ENCODE data around the gene SCAMP4. TPM values are rescaled to one million over a fixed set of nuclear protein-coding genes. Genes with fewer than 3 reads are reported as not detected.

SCAMP4 gene
- total RNA-seq, 1 experiment from 2014 or later, result 33.4 TPM

DNA sequence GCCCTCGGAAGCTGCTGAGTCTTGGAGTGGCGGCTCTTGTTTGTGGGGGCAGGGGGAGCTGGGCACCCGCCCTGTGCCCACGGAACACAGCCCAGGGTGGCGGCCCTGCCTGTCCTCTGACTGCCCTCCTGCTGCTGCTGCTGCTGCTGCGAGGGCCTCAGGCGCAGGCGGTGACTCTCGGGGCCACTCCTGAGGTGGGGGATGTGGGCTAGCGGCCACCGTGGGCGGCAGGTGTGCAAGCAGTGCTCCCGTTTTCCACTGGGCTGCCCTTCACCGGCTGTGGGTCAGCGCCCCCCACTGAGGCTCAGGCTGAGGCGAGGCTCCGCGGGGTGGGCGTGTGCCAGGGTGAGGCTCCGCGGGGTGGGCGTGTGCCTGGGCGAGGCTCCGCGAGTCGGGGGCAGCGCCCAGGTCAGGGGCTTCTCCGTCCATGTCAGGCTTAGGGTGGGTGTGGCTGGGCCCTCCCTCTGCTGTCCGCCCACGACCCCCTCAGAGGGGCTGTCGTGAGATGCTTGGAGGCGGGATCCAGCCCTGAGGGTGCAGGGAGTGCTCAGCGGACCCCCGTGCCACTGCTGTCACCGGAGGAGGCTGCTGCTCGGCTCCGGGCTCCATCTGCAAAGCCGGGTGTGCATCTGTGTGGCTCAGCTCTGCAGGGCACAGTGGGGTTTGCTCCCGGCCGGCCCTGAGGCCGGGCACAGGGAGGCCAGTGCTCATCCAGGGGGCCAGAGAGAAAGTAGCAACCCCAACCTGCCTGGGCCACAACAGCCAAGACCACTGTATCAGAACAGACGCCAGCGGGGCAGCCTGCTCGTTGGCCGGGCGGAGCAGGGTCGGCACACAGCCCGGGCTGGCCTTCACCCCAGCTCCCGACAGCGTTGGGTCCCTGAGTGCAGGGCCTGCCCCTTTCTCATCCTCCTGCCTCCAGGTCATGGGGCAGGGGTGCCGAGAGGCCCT, 50.2 kb downstream of the SCAMP4 start:
- no peak for DNase-seq
- Histone ChIP-seq H3K36me3 (replicated peaks; ENCODE audit: control insufficient read depth, insufficient read depth, low read length) (no peaks in the 10 kb centered on the region; the same call in none of the 2 replicates), H3K4me3 (ENCODE audit: insufficient read depth, low read depth, low read length) (no peak overlapping the region), H3K27me3 (ENCODE audit: control insufficient read depth, insufficient read depth, low read length) (no peaks in the 10 kb centered on the region)

DNA sequence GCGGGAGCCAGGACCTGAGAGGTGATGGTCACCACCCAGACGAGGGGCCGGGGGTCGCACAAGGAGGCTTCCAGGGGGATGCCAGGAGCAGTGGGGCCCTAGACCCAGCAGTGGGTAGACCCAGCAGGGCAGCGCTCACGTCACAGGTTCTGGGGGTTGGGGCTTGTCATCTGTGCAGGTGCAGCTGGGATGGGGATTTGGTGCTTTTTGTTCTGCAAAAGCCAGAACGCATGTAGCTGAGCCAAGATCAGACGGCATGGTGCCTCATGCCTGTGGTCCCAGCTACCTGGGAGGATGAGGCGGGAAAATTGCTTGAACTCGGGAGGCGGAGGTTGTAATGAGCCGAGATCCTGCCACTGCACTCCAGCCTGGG, 50.9 kb downstream of the SCAMP4 start:
- no peak for DNase-seq
- Histone ChIP-seq H3K36me3 (replicated peaks; ENCODE audit: control insufficient read depth, insufficient read depth, low read length) (no peaks in the 10 kb centered on the region; the same call in none of the 2 replicates), H3K4me3 (ENCODE audit: insufficient read depth, low read depth, low read length) (no peak overlapping the region), H3K27me3 (ENCODE audit: control insufficient read depth, insufficient read depth, low read length) (no peaks in the 10 kb centered on the region)

- Histone ChIP-seq H3K4me3 (ENCODE audit: insufficient read depth, low read depth, low read length) (no peak overlapping the region), H3K27me3 (ENCODE audit: control insufficient read depth, insufficient read depth, low read length) (no peaks in the 10 kb centered on the region), H3K36me3 (replicated peaks; ENCODE audit: control insufficient read depth, insufficient read depth, low read length) (no peaks in the 10 kb centered on the region; the same call in none of the 2 replicates)
- DNase-seq, result peak; percentile 92
These were observed 51.8 kb downstream of the SCAMP4 start for GRCh38 chr19:1956868-1957492.

DNA sequence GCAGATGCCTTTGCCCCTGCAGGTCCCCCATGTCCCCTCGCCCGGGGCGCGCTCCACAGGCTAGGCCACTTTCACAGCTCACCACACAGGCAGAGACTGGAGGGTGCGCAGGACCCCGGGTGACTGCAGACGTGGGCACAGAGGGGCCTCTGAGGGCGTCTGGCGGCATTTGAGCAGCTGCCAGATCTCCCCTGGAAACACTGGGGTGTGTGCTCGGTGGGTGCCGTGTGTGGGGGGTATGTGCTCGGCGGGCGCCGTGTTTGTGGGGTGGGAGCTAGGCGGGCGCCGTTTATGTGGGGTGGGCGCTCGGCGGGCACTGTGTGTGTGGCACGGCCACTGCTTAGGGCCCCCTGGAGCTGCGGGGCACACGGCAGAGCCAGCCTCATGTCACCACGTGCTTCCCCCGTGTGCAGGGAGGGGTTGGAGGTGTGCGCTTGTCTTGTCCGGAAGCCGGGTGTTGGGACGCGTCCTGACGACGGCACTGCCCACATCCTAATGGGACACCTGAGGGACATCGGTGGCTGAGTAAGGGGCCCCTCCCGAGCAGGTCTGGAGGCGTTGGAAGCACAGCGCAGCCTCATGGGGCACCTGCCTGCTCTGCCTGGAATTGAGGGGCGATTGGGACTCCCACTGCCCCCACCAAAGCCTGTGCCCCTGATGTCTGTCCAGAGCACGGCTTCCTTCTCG, 52.5 kb downstream of the SCAMP4 start:
- Histone ChIP-seq H3K27me3 (ENCODE audit: control insufficient read depth, insufficient read depth, low read length) (no peaks in the 10 kb centered on the region), H3K4me3 (ENCODE audit: insufficient read depth, low read depth, low read length) (no peak overlapping the region), H3K36me3 (replicated peaks; ENCODE audit: control insufficient read depth, insufficient read depth, low read length) (no peaks in the 10 kb centered on the region; the same call in none of the 2 replicates)
- DNase-seq, result no peak

- Histone ChIP-seq H3K4me3 (ENCODE audit: insufficient read depth, low read depth, low read length) (no peak overlapping the region), H3K36me3 (replicated peaks; ENCODE audit: control insufficient read depth, insufficient read depth, low read length) (peaks cover 1% of the 10 kb centered on the region), H3K27me3 (ENCODE audit: control insufficient read depth, insufficient read depth, low read length) (no peaks in the 10 kb centered on the region)
- DNase-seq, result no peak
These were observed 54.9 kb downstream of the SCAMP4 start for GRCh38 chr19:1959928-1960589.

DNA sequence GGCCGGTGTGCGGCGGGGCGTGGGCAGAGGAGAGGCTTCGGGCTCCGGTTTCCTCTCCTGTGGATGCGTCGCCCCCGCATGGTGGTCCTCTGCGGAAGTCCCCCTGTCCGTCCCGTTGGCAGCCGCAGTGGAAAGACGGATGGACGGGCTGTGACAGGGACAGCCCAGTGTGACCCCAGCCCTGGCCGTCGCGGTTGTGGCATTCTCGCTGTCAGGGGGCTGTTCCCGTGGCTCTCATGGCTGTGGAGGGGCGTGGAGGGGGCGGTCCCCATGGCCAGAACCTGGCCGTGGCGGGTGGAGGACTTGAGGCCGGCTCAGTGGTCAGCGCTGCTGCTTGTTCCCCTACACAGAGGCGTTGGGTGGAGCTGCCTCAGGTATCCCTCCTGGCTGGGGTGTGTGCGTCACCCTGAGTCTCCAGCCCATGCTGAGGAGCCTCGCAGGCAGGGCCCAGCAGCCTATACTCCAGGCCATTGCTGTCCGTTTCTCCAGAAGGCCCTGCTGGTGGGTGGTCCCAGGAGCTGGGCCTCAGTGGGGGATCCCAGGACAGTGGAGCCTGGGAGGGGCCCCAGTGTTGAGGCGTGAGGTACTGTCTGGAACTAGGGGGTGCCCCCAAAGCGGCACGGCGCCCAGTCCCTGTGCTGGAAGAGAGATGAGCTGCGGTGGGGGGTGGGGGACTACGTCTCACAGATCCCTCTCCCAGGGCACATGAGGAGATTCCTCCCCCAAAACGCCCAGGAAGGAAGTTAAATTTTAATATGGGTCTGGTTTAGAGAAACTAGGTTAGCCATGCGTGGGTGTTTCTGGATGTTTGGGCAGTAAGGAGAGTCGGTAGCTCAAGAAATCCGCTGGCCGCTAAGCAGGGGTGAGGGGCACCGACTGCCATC, 56.0 kb downstream of the SCAMP4 start:
- H3K27me3 ChIP-seq (ENCODE audit: control insufficient read depth, insufficient read depth, low read length), result no peaks in the 10 kb centered on the region
- H3K4me3 ChIP-seq (ENCODE audit: insufficient read depth, low read depth, low read length), result no peak overlapping the region
- DNase-seq, result no peak
- peaks cover 1% of the 10 kb centered on the region for H3K36me3 ChIP-seq (replicated peaks; ENCODE audit: control insufficient read depth, insufficient read depth, low read length)

DNA sequence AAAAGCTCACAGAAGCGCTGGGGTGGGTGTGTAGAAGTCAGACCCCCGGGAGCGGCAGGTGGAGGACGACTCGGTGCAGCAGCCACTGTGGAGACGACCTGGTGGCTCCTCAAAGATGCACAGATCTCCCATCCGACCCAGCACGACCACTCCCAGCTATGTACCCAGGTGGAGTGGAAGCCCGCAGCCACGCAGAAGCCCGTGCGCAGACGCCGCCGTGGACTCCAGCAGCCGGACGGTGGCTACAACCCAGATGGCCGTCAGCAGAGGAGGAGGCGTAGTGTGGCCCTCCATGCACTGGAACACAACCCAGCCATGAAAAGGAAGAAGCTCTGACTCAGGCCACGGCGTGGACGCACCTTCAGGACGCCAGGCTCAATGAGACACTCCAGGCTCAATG, 57.5 kb downstream of the SCAMP4 start:
- no peak overlapping the region for H3K4me3 ChIP-seq (ENCODE audit: insufficient read depth, low read depth, low read length)
- H3K27me3 ChIP-seq (ENCODE audit: control insufficient read depth, insufficient read depth, low read length), result no peaks in the 10 kb centered on the region
- no peak for DNase-seq
- peaks cover 1% of the 10 kb centered on the region for H3K36me3 ChIP-seq (replicated peaks; ENCODE audit: control insufficient read depth, insufficient read depth, low read length)

GRCh38 chr19:1967087-1967608, 61.9 kb downstream of the SCAMP4 start:
- no peak overlapping the region for H3K4me3 ChIP-seq (ENCODE audit: insufficient read depth, low read depth, low read length)
- peaks cover 5% of the 10 kb centered on the region for H3K36me3 ChIP-seq (replicated peaks; ENCODE audit: control insufficient read depth, insufficient read depth, low read length)
- H3K27me3 ChIP-seq (ENCODE audit: control insufficient read depth, insufficient read depth, low read length), result no peaks in the 10 kb centered on the region
- DNase-seq, result no peak

DNA sequence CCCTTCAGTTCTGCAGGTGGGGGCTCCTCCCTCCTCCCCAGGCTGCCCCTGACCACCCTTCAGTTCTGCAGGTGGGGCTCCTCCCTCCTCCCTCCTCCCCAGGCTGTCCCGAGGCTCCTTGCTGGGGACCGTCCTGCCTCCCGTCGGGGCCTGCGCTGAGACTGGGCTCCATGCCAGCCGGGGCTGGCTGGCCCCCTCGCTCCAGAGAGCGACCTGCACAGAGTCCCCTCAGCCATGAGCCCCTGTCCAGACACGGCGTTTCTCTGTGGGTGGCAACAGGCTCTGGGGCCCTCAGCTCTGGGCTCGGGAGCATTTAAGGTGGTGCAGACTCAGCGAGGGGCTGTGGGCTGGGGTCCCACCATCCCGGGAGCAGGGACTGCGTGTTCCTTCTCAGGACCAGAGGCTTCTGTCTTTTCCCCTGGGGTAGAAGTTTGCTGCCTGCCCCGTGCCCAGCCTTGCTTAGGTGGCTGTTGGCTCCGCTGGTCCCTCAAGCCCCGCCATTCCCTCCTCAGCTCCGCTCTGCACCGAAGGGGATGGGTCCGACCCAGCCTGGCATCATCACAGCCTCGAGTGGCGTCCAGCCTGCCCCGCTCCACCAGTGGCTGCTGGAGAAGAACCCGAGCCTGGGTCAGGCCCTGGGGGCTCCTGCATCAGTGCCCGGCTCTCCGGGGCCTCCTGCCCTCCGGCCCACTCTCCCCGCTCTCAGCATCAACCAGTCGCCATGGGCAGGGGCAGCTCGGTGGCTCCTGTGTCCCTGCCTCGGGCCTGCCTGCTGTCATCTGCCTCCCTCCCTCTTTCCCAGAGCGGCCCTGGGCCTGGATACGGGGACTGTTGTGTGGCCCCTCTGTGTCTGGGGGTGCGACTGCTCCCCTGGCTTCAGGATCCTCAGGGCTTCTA, 63.3 kb downstream of the SCAMP4 start:
- Histone ChIP-seq H3K4me3 (ENCODE audit: insufficient read depth, low read depth, low read length) (no peak overlapping the region), H3K36me3 (replicated peaks; ENCODE audit: control insufficient read depth, insufficient read depth, low read length) (peaks cover 3% of the 10 kb centered on the region), H3K27me3 (ENCODE audit: control insufficient read depth, insufficient read depth, low read length) (no peaks in the 10 kb centered on the region)
- no peak for DNase-seq

DNA sequence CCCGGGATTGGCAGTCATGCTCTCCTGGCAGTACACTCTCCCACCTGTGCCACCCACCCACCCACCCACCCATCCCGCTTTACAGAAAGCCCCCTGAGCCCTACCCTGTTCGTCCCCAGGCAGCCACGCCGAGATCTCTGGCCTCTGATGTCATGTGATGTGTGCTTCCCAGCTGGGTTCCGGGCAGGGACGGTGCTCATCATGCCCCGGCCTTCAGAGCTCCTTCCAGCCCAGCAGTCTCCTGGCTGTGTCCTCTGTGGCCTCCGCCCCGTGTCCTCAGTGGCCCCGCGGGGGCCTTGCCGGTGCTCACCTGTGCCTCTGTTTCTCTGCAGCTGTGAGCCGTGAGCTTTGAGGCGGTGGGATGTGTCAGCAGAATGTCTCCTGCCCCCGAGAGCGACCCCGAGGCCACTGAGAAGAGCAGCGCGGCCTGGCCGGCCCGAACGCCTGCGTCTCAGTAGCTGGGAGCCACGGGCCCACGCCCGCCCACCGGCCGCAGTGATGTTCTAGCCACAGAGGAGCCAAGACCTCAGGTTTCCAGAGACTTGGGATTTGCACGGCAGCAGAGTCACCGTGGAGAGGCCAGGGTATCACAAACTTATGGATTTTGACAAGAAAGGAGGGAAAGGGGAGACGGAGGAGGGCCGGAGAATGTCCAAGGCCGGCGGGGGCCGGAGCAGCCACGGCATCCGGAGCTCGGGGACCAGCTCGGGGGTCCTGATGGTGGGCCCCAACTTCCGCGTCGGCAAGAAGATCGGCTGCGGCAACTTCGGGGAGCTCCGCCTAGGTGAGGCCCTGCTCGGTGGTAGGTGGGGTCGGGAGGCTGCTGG, 64.2 kb downstream of the SCAMP4 start:
- Histone ChIP-seq H3K4me3 (ENCODE audit: insufficient read depth, low read depth, low read length) (no peak overlapping the region), H3K36me3 (replicated peaks; ENCODE audit: control insufficient read depth, insufficient read depth, low read length) (peaks cover 3% of the 10 kb centered on the region), H3K27me3 (ENCODE audit: control insufficient read depth, insufficient read depth, low read length) (no peaks in the 10 kb centered on the region)
- no peak for DNase-seq

DNA sequence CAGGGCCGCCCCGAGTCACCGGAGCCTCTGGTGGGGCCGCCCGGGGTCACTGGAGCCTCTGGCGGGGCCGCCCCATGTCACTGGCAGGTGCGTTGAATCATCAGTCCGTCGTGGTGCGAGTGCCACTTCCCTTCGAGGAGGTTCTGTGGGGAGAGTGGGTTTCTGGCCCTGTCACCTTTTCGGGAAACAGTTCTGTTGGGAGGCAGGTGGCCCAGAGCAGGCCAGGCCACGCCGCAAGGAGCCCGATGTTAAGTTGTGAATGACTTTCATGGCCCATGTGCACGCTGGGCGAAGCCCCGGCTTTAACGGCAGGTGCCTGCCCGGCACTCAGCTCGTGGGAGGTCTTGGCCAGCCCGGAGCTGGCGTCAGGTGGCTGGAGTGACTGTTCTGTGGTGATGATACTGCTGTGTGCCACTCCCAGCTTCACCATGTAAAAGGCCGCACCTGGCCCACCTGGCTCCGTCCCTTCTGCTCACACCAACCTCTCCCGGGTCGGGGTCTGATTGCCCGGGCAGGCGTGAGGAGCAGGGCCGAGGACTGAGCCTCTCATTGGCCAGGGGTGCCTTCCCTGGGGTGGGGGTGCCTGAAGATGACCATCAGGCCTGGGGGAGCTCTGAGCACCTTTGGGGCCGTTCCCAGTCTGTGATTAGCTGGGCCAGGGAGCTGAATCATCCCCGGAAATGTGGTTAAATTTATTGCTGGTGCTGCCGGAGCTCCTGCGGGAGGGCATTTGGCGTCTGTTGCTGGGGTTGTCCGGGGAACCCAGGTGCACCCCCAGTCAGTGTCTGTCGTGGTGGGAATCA, 65.0 kb downstream of the SCAMP4 start:
- DNase-seq, result no peak

More for the DNA sequence above, 65.0 kb downstream of the SCAMP4 start:
- H3K27me3 ChIP-seq (ENCODE audit: control insufficient read depth, insufficient read depth, low read length), result no peaks in the 10 kb centered on the region
- peaks cover 3% of the 10 kb centered on the region for H3K36me3 ChIP-seq (replicated peaks; ENCODE audit: control insufficient read depth, insufficient read depth, low read length)
- H3K4me3 ChIP-seq (ENCODE audit: insufficient read depth, low read depth, low read length), result no peak overlapping the region
